Parathyroid adenoma (tissue), 2 donors: ENCODE data around the gene SH2D1B.

ENCODE experiments used
- H2AFZ ChIP-seq: fragments of 300-600 bp; sonication (generic); one replicate; pipeline ENCODE4 v1.7.0; 2017; ENCODE audit warnings: antibody characterized with exemption, mild to moderate bottlenecking
- H3K27ac ChIP-seq: fragments of 300-600 bp; sonication (generic); one replicate; pipeline ENCODE4 v1.7.0; 2017
- H3K27me3 ChIP-seq: fragments of 300-600 bp; sonication (generic); one replicate; pipeline ENCODE4 v1.7.0; 2017; ENCODE audit warnings: low read length; ENCODE audit not compliant: control insufficient read depth, insufficient read depth
- H3K36me3 ChIP-seq: fragments of 300-600 bp; sonication (generic); one replicate; pipeline ENCODE4 v1.7.0; 2017; ENCODE audit warnings: low read length; ENCODE audit not compliant: control insufficient read depth, insufficient read depth
- H3K4me1 ChIP-seq: fragments of 300-600 bp; sonication (generic); one replicate; pipeline ENCODE4 v1.7.0; 2017; ENCODE audit warnings: control low read depth
- H3K4me2 ChIP-seq: fragments of 300-600 bp; sonication (generic); one replicate; pipeline ENCODE4 v1.7.0; 2017; ENCODE audit warnings: low read length
- H3K4me3 ChIP-seq: fragments of 300-600 bp; sonication (generic); one replicate; pipeline ENCODE4 v1.7.0; 2017; ENCODE audit warnings: low read depth, low read length
- H3K79me2 ChIP-seq: fragments of 300-600 bp; sonication (generic); one replicate; pipeline ENCODE4 v1.7.0; 2017; ENCODE audit warnings: control low read depth
- H3K9ac ChIP-seq: fragments of 300-600 bp; sonication (generic); one replicate; pipeline ENCODE4 v1.7.0; 2017; ENCODE audit warnings: mild to moderate bottlenecking
- H3K9me3 ChIP-seq: fragments of 300-600 bp; sonication (generic); one replicate; pipeline ENCODE4 v1.7.0; 2017; ENCODE audit warnings: low read length; ENCODE audit not compliant: control insufficient read depth
- CTCF ChIP-seq: fragments of 300-600 bp; sonication (generic); IDR thresholded peaks from one replicate; pipeline ENCODE4 v1.7.0; 2017; ENCODE audit warnings: antibody characterized with exemption, mild to moderate bottlenecking
- donor health status: primary hyperparathyroidism.

Gene SH2D1B

DNA sequence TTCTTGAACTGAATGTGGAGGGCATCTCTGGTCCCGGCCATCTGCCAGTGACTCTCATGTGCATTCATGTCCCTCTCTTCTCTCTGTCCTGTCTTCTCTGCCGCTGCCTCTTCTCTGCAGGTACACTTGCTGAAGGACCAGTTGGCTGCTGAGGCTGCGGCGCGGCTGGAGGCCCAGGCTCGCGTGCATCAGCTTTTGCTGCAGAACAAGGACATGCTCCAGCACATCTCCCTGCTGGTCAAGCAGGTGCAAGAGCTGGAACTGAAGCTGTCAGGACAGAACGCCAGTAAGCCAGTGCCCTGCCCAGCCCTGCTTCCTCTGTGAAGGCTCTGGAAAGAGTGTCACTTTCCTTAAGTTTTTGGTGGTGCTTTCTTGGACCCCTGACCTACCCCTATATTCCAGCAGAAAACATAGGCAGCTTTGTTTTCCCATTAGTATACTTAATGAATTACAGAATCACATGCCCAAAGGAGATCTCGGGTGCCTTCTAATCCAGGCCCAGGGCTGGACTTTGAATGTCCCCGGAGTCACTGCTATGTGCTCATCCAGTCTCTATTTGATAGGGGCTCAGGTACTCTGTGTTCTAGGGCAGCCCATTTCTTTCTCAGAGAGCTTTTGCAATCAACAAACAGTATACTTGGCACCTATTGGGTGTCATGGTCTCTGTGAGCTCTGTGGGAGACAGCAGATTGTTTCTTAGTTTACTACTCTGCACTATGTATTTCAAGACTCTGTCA lies 46.5 kb downstream of the SH2D1B start:
- Histone ChIP-seq H2AFZ (no peak overlapping the region), H3K9me3 (no peaks in the 10 kb centered on the region), H3K4me2 (no peak overlapping the region), H3K4me1 (no peaks in the 10 kb centered on the region), H3K9ac (no peak overlapping the region), H3K4me3 (no peak overlapping the region), H3K36me3 (no peaks in the 10 kb centered on the region), H3K27ac (no peak overlapping the region), H3K27me3 (no peaks in the 10 kb centered on the region), H3K79me2 (no peaks in the 10 kb centered on the region)
- TF ChIP-seq CTCF: no peak

DNA sequence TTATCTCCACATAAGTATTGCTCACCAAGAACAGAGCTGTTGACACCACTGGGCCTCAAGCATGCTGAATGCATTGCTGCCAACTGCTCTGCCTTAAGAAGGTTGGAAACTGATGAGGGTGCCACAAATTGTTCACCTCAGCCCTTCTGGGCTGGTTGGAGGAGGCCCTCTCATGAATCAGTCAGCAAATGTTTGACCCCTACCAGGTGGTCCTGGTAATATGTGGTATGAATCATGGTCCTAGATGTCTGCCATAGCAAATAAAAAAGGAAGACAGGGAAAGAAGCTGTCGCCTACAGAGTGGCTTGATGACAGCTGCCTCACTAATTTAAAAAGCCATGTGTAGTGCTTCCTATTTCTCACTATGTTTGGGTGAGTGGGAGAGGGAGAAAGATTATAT lies 47.4 kb downstream of the SH2D1B start:
- Histone ChIP-seq H3K4me1 (no peaks in the 10 kb centered on the region), H3K36me3 (no peaks in the 10 kb centered on the region), H3K9me3 (no peaks in the 10 kb centered on the region), H3K27ac (no peak overlapping the region), H3K4me2 (no peak overlapping the region), H3K79me2 (no peaks in the 10 kb centered on the region), H3K4me3 (no peak overlapping the region), H3K9ac (no peak overlapping the region), H2AFZ (no peak overlapping the region), H3K27me3 (no peaks in the 10 kb centered on the region)
- no peak for TF ChIP-seq CTCF

DNA sequence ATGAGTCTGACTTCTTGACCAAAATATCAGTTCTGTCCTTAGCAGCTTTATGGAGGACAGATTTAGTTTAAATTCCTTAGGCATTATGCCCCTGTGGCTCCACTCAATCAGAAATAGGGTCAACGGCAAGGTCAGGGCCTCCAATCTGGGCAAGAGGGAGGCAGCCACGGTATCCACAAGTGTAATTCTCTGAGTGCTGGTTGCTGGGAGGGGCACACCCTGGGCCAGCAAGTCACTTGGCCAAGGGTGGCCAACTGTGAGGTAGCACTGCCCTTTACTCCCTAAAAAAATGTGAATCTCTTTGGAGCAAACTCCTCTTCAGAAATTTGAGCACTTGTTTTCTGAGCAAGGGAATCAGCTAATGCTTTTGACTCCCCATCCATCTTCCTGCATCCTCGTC lies 48.1 kb downstream of the SH2D1B start:
- Histone ChIP-seq H3K27ac (no peak overlapping the region), H3K79me2 (no peaks in the 10 kb centered on the region), H3K4me3 (no peak overlapping the region), H3K4me2 (no peak overlapping the region), H3K36me3 (no peaks in the 10 kb centered on the region), H3K4me1 (no peaks in the 10 kb centered on the region), H3K9ac (no peak overlapping the region), H2AFZ (no peak overlapping the region), H3K27me3 (no peaks in the 10 kb centered on the region), H3K9me3 (no peaks in the 10 kb centered on the region)
- TF ChIP-seq CTCF: no peak

GRCh38 chr1:162361349-162361748 lies 50.6 kb downstream of the SH2D1B start:
- no peaks in the 10 kb centered on the region for H3K9me3 ChIP-seq
- H3K27ac ChIP-seq: no peak overlapping the region
- no peak for TF ChIP-seq CTCF
- no peak overlapping the region for H3K9ac ChIP-seq
- no peaks in the 10 kb centered on the region for H3K36me3 ChIP-seq
- no peaks in the 10 kb centered on the region for H3K79me2 ChIP-seq
- no peak overlapping the region for H3K4me3 ChIP-seq
- H3K4me2 ChIP-seq: no peak overlapping the region
- no peak overlapping the region for H2AFZ ChIP-seq
- no peaks in the 10 kb centered on the region for H3K4me1 ChIP-seq
- H3K27me3 ChIP-seq: no peaks in the 10 kb centered on the region

GRCh38 chr1:162360874-162361260 lies 51.1 kb downstream of the SH2D1B start:
- Histone ChIP-seq H3K4me2 (no peak overlapping the region), H2AFZ (no peak overlapping the region), H3K4me3 (no peak overlapping the region), H3K79me2 (no peaks in the 10 kb centered on the region), H3K27ac (no peak overlapping the region), H3K9me3 (no peaks in the 10 kb centered on the region), H3K9ac (no peak overlapping the region), H3K4me1 (no peaks in the 10 kb centered on the region), H3K36me3 (no peaks in the 10 kb centered on the region), H3K27me3 (no peaks in the 10 kb centered on the region)
- TF ChIP-seq CTCF: no peak
